GM13976 (cell line): ENCODE data around the gene RPL12.

ENCODE experiments used
- DNase-seq: peaks from one replicate; pipeline ENCODE4 v3.0.0; 2012; ENCODE audit warnings: low spot score
- in situ Hi-C: fragments of 300-500 bp; cut with MboI; formaldehyde crosslinking; loops from one replicate; pipeline ENCODE4 v1.12.0; 2022; ENCODE audit warnings: low sequenced_read_pairs, mixed read lengths, inconsistent platforms; ENCODE audit not compliant: unreplicated experiment
- TF ChIP-seq, protein P1 (sequence below): IDR thresholded peaks from 2 replicates; pipeline ENCODE4 v1.5.1; 2012; ENCODE audit warnings: borderline replicate concordance, mild to moderate bottlenecking; ENCODE audit not compliant: insufficient read depth; ENCODE audit errors: extremely low read depth, missing control alignments, control extremely low read depth

RPL12 gene

DNA sequence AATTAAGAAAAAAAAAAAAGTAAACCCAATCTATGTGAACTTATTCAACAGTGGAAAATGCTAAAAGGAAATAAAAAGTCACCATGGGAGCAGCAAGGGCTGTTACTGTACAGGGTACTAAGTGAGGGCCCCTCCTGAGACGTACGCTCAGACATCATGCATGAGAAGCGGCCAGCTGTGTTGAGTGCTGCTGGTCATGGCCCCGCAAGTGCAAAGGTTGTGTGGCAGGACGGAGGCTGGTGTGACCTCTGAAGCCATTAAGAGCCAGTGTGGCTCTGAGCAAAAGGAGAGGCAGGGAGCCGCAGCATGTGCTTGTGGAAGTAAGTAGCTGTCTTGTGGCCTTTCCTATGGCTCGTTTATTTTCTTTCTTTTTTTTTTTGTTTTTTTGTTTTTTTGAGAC, 30.1 kb downstream of the RPL12 start:
- in situ Hi-C loops, result loop anchor here (25.0 kb wide), 1 partner anchor 484 kb away; no protein-coding TSS in a partner anchor
- TF ChIP-seq, protein P1, sequence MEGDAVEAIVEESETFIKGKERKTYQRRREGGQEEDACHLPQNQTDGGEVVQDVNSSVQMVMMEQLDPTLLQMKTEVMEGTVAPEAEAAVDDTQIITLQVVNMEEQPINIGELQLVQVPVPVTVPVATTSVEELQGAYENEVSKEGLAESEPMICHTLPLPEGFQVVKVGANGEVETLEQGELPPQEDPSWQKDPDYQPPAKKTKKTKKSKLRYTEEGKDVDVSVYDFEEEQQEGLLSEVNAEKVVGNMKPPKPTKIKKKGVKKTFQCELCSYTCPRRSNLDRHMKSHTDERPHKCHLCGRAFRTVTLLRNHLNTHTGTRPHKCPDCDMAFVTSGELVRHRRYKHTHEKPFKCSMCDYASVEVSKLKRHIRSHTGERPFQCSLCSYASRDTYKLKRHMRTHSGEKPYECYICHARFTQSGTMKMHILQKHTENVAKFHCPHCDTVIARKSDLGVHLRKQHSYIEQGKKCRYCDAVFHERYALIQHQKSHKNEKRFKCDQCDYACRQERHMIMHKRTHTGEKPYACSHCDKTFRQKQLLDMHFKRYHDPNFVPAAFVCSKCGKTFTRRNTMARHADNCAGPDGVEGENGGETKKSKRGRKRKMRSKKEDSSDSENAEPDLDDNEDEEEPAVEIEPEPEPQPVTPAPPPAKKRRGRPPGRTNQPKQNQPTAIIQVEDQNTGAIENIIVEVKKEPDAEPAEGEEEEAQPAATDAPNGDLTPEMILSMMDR, result no peak
- no peak for DNase-seq

DNA sequence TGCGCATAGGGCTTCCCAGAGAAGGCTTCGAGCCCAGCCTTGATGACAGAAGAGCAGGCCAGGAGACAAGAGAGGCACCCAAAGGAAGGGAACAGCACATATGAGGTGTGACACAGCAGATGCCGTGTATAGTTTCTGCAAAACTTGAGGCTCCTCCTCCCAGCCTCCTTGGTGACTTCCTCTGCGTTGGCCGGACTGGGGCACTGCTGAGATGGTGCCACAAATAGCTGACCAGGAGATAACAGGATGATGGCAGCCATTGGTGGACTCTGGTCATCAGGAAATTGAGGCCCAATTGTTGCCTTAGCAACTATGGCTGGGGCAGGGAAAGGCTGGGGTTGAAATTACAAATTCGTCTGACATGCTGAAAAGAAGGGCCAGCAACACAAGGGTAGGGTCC, 31.9 kb downstream of the RPL12 start:
- TF ChIP-seq, protein P1, result no peak
- DNase-seq, result no peak
- in situ Hi-C loops, result loop anchor here (25.0 kb wide), 1 partner anchor 482 kb away; no protein-coding TSS in a partner anchor

DNA sequence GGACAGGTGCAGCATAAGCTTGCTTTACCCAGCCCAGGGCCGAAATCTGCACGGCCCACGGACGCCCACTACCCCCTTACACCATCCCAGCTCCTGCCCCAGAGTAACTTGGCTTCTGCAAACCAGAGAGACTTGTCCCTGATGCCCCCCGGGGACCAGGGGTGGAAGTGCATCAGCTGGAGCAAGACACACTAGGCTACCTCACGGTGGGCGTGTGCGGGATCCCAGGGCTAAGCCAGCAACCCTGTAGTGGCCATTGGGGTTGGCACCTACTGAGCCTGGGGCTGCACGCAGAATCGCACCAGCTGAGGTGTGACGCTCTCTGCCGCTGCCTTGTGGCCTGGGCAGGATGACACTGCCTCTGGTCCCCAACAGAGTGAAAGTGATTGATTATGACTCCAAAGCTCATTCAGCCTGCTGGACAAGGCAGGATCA, 33.2 kb downstream of the RPL12 start:
- TF ChIP-seq, protein P1, result no peak
- in situ Hi-C loops, result loop anchor here (25.0 kb wide), 1 partner anchor 481 kb away; no protein-coding TSS in a partner anchor
- DNase-seq, result peak; percentile 50

DNA sequence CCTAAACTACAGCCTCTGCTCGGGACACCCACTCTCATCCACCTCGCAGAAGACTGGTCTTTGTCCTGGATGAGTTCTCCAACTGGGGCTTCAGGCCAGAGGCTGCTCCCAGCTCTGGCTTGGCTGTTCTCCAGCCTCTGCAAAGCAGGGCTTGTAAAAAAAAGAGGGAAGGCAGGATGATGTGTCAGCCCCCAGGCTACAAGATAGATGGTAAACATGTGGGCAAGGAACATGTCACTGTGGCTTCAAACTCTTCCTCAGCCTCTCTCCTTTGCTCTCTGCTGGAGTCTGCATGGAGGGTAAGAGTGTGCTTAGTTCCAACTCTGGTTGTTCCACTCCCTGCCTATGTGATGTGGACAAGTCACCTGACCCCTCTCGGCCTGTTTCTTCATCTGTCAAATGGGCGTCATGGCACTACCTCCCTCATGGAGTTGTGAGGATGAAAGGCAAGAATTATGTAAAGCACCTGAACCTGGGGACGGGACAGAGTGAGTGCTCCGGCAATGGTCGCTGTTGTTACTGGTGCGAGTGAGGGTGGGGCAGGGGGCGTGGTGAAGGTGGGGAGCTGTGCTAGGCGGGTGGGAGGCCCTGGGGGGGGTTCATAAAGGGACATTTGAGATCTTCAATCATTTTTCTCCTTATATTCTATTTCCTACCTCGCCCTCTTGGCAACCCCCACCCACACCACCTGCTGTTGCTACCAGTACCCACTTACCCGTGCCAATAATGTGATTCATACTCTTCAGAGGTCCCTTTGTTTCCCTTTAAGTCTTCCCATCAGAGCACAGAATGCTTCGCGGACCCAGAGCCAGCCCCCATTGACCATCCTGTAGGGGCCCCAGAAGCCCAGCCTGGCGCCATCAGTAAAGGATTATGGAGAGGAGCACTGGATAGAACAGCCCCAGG, 33.8 kb downstream of the RPL12 start:
- TF ChIP-seq, protein P1, result no peak
- in situ Hi-C loops, result loop anchor here (25.0 kb wide), 1 partner anchor 480 kb away; no protein-coding TSS in a partner anchor
- no peak for DNase-seq

DNA sequence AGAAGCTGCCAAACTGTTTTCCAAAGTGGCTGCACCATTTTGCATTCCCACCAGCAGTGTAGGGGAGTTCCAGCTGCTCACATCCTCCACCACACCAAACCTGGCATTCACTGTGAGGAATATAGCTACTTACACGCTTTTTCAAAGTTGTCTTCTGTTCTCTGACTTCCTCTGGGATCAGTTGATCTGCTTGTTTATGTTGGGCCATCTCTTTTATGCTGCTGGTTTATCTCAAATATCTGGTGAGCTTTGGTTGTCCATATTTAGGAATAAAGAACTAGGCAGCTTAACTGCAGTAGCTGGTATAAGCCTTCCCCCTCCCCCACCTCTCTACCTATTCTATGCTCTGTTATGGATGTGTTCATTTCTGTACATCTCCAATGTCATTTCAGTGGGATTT, 35.5 kb downstream of the RPL12 start:
- DNase-seq, result no peak
- TF ChIP-seq, protein P1, result no peak
- in situ Hi-C loops, result loop anchor here (25.0 kb wide), 1 partner anchor 478 kb away; no protein-coding TSS in a partner anchor

DNA sequence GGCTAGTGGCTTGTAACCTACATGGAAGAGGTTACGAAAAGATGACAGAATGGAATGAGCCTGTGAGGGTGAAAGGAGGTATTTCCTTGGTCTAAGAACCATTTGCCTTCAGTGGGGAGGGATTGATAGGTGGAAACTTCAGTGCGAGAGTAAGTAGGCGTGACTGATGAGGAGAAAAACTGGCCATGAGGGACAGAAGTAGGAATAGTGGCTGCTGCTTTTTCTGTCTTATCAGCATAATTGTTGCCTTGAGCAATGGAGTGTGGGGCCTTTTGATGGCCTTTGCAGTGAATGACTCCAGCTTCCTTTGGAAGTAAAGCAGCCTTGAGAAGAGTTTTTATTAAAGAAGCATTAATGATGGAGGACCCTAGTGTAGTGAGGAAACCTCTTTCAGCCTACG, 36.1 kb downstream of the RPL12 start:
- DNase-seq, result no peak
- TF ChIP-seq, protein P1, result no peak
- in situ Hi-C loops, result loop anchor here (25.0 kb wide), 1 partner anchor 478 kb away; no protein-coding TSS in a partner anchor
